KMS-11 (cell line): ENCODE data around the gene MYO9B.
A peak's percentile ranks its signal among the peaks of the same experiment; 100 is the strongest.

Experiments used
- H2AFZ ChIP-seq: fragments of 200-600 bp; sonication (generic); 2 replicates; pipeline ENCODE4 v1.6.1; 2016; ENCODE audit warnings: antibody characterized with exemption, mixed run types, low read depth
- H3K27ac ChIP-seq: fragments of 200-600 bp; sonication (generic); 2 replicates; pipeline ENCODE4 v1.6.1; 2016; ENCODE audit warnings: mild to moderate bottlenecking, mixed run types
- H3K27me3 ChIP-seq: fragments of 200-600 bp; sonication (generic); 2 replicates; pipeline ENCODE4 v1.6.1; 2017; ENCODE audit warnings: mild to moderate bottlenecking, low read depth, mixed run types, moderate library complexity; ENCODE audit not compliant: insufficient read depth
- H3K36me3 ChIP-seq: fragments of 200-600 bp; sonication (generic); 2 replicates; pipeline ENCODE4 v1.6.1; 2017; ENCODE audit warnings: mild to moderate bottlenecking, mixed run types; ENCODE audit not compliant: insufficient read depth
- H3K4me1 ChIP-seq: fragments of 200-600 bp; sonication (generic); 2 replicates; pipeline ENCODE4 v1.6.1; 2016; ENCODE audit warnings: mild to moderate bottlenecking, low read depth, mixed run types; ENCODE audit not compliant: poor library complexity, severe bottlenecking
- H3K4me2 ChIP-seq: fragments of 200-600 bp; sonication (generic); 2 replicates; pipeline ENCODE4 v1.7.0; 2016; ENCODE audit warnings: mild to moderate bottlenecking, mixed run types
- H3K4me3 ChIP-seq: fragments of 200-600 bp; sonication (generic); IDR thresholded peaks from 2 replicates; pipeline ENCODE4 v1.6.1; 2017; ENCODE audit warnings: low read depth, low read length, mixed read lengths; ENCODE audit not compliant: insufficient read depth
- H3K79me2 ChIP-seq: fragments of 200-600 bp; sonication (generic); 2 replicates; pipeline ENCODE4 v1.6.1; 2016; ENCODE audit warnings: low read depth, mixed run types; ENCODE audit not compliant: insufficient read depth
- H3K9ac ChIP-seq: fragments of 200-600 bp; sonication (generic); 2 replicates; pipeline ENCODE4 v1.6.1; 2016; ENCODE audit warnings: mild to moderate bottlenecking, mixed run types
- H4K20me1 ChIP-seq: fragments of 200-600 bp; sonication (generic); 2 replicates; pipeline ENCODE4 v1.6.1; 2016; ENCODE audit warnings: mild to moderate bottlenecking, mixed run types; ENCODE audit not compliant: insufficient read depth
- TF ChIP-seq, protein P1 (sequence below): fragments of 200-600 bp; sonication (generic); conservative IDR thresholded peaks from 2 replicates; pipeline ENCODE4 v1.6.1; 2017; ENCODE audit warnings: low read depth, mild to moderate bottlenecking, antibody characterized with exemption, low read length, moderate library complexity, mixed read lengths

MYO9B gene

GRCh38 chr19:17097593-17098126 lies 22.1 kb downstream of the MYO9B start:
- H2AFZ ChIP-seq = no peak overlapping the region
- H3K4me3 ChIP-seq = no peak overlapping the region
- peak overlapping the region; percentile 36; the same call in 1 of the 2 replicates for H3K4me2 ChIP-seq
- no peaks in the 10 kb centered on the region for H3K27me3 ChIP-seq
- no peaks in the 10 kb centered on the region for H3K36me3 ChIP-seq
- no peak overlapping the region for H3K9ac ChIP-seq
- no peaks in the 10 kb centered on the region for H4K20me1 ChIP-seq
- peaks cover 7% of the 10 kb centered on the region; the same call in 1 of the 2 replicates for H3K79me2 ChIP-seq
- H3K27ac ChIP-seq = no peak overlapping the region
- TF ChIP-seq, protein P1, sequence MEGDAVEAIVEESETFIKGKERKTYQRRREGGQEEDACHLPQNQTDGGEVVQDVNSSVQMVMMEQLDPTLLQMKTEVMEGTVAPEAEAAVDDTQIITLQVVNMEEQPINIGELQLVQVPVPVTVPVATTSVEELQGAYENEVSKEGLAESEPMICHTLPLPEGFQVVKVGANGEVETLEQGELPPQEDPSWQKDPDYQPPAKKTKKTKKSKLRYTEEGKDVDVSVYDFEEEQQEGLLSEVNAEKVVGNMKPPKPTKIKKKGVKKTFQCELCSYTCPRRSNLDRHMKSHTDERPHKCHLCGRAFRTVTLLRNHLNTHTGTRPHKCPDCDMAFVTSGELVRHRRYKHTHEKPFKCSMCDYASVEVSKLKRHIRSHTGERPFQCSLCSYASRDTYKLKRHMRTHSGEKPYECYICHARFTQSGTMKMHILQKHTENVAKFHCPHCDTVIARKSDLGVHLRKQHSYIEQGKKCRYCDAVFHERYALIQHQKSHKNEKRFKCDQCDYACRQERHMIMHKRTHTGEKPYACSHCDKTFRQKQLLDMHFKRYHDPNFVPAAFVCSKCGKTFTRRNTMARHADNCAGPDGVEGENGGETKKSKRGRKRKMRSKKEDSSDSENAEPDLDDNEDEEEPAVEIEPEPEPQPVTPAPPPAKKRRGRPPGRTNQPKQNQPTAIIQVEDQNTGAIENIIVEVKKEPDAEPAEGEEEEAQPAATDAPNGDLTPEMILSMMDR = no peak
- peaks cover 10% of the 10 kb centered on the region for H3K4me1 ChIP-seq

GRCh38 chr19:17098326-17098725 lies 22.7 kb downstream of the MYO9B start:
- Histone ChIP-seq H4K20me1 (no peaks in the 10 kb centered on the region), H3K36me3 (no peaks in the 10 kb centered on the region), H3K4me3 (no peak overlapping the region), H2AFZ (no peak overlapping the region), H3K27me3 (no peaks in the 10 kb centered on the region), H3K27ac (no peak overlapping the region), H3K4me1 (peaks cover 10% of the 10 kb centered on the region), H3K4me2 (no peak overlapping the region), H3K79me2 (peaks cover 7% of the 10 kb centered on the region; the same call in 1 of the 2 replicates), H3K9ac (no peak overlapping the region)
- TF ChIP-seq, protein P1 = no peak

DNA sequence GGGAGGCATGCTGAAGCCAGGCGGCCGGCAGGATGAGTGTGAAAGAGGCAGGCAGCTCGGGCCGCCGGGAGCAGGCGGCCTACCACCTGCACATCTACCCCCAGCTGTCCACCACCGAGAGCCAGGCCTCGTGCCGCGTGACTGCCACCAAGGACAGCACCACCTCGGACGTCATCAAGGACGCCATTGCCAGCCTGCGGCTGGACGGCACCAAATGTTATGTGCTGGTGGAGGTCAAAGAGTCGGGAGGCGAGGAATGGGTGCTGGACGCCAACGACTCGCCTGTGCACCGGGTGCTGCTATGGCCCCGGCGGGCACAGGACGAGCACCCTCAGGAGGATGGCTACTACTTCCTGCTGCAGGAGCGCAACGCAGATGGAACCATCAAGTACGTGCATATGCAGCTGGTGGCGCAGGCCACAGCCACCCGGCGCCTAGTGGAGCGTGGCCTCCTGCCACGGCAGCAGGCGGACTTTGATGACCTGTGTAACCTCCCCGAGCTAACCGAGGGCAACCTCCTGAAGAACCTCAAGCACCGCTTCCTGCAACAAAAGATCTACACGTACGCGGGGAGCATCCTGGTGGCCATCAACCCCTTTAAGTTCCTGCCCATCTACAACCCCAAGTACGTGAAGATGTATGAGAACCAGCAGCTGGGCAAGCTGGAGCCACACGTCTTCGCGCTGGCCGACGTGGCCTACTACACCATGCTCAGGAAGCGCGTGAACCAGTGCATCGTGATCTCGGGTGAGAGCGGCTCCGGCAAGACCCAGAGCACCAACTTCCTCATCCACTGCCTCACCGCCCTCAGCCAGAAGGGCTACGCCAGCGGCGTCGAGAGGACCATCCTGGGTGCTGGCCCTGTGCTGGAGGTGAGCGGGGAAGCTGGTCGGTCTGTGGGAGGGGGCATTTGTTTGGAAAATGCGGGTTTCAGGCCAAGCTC lies 26.4 kb downstream of the MYO9B start:
- H3K36me3 ChIP-seq = no peaks in the 10 kb centered on the region
- TF ChIP-seq, protein P1 = no peak
- no peak overlapping the region for H3K9ac ChIP-seq
- H3K4me3 ChIP-seq = no peak overlapping the region
- no peak overlapping the region for H3K4me2 ChIP-seq
- H3K79me2 ChIP-seq = peaks cover 7% of the 10 kb centered on the region; the same call in 1 of the 2 replicates
- H4K20me1 ChIP-seq = no peaks in the 10 kb centered on the region
- no peaks in the 10 kb centered on the region for H3K27me3 ChIP-seq
- peaks cover 10% of the 10 kb centered on the region for H3K4me1 ChIP-seq
- H2AFZ ChIP-seq = no peak overlapping the region
- H3K27ac ChIP-seq = no peak overlapping the region

- H3K4me2 ChIP-seq = no peak overlapping the region
- H3K4me1 ChIP-seq = no peaks in the 10 kb centered on the region
- no peaks in the 10 kb centered on the region for H4K20me1 ChIP-seq
These were observed 27.6 kb downstream of the MYO9B start for GRCh38 chr19:17103177-17103576.

More at GRCh38 chr19:17103177-17103576, 27.6 kb downstream of the MYO9B start:
- no peak overlapping the region for H2AFZ ChIP-seq
- H3K27ac ChIP-seq = no peak overlapping the region
- no peak overlapping the region for H3K9ac ChIP-seq
- H3K27me3 ChIP-seq = no peaks in the 10 kb centered on the region
- H3K4me3 ChIP-seq = no peak overlapping the region
- TF ChIP-seq, protein P1 = peak; percentile 73
- peaks cover 4% of the 10 kb centered on the region; the same call in 1 of the 2 replicates for H3K79me2 ChIP-seq
- no peaks in the 10 kb centered on the region for H3K36me3 ChIP-seq
